ENCODE measurements around the gene WDR1.

The WDR1 gene

GRCh38 chr4:10084651-10085358 is 31.8 kb downstream of the WDR1 start:
- Histone ChIP-seq H3K36me3 (replicated peaks) (peaks cover 98% of the 10 kb centered on the region), H3K27ac (no peak overlapping the region), H3K4me3 (ENCODE audit: low read depth, low read length) (no peak overlapping the region), H3K27me3 (replicated peaks) (no peaks in the 10 kb centered on the region)
- in situ Hi-C loops (cut with HindIII; ENCODE audit: low pct_ligation_motif_present, low sequenced_read_pairs): no loop called here
- TF ChIP-seq, protein P1, sequence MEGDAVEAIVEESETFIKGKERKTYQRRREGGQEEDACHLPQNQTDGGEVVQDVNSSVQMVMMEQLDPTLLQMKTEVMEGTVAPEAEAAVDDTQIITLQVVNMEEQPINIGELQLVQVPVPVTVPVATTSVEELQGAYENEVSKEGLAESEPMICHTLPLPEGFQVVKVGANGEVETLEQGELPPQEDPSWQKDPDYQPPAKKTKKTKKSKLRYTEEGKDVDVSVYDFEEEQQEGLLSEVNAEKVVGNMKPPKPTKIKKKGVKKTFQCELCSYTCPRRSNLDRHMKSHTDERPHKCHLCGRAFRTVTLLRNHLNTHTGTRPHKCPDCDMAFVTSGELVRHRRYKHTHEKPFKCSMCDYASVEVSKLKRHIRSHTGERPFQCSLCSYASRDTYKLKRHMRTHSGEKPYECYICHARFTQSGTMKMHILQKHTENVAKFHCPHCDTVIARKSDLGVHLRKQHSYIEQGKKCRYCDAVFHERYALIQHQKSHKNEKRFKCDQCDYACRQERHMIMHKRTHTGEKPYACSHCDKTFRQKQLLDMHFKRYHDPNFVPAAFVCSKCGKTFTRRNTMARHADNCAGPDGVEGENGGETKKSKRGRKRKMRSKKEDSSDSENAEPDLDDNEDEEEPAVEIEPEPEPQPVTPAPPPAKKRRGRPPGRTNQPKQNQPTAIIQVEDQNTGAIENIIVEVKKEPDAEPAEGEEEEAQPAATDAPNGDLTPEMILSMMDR (IDR thresholded peaks at IDR 0.05; ENCODE audit: low read depth, low read length, missing control alignments): no peak
- DNase-seq: no peak

- no peak for DNase-seq
- Histone ChIP-seq H3K27ac (no peak overlapping the region), H3K27me3 (replicated peaks) (no peaks in the 10 kb centered on the region), H3K36me3 (replicated peaks) (peaks cover 98% of the 10 kb centered on the region), H3K4me3 (ENCODE audit: low read depth, low read length) (no peak overlapping the region)
- in situ Hi-C loops (cut with HindIII; ENCODE audit: low pct_ligation_motif_present, low sequenced_read_pairs): no loop called here
- TF ChIP-seq, protein P1 (IDR thresholded peaks at IDR 0.05; ENCODE audit: low read depth, low read length, missing control alignments): no peak
Observed at GRCh38 chr4:10083861-10084641, 32.5 kb downstream of the WDR1 start.

GRCh38 chr4:10083331-10083771 is 33.2 kb downstream of the WDR1 start:
- in situ Hi-C loops (cut with HindIII; ENCODE audit: low pct_ligation_motif_present, low sequenced_read_pairs): no loop called here
- peaks cover 98% of the 10 kb centered on the region for H3K36me3 ChIP-seq (replicated peaks)
- no peak overlapping the region for H3K4me3 ChIP-seq (ENCODE audit: low read depth, low read length)
- no peak overlapping the region for H3K27ac ChIP-seq
- DNase-seq: no peak
- H3K27me3 ChIP-seq (replicated peaks): no peaks in the 10 kb centered on the region
- TF ChIP-seq, protein P1 (IDR thresholded peaks at IDR 0.05; ENCODE audit: low read depth, low read length, missing control alignments): no peak

DNA sequence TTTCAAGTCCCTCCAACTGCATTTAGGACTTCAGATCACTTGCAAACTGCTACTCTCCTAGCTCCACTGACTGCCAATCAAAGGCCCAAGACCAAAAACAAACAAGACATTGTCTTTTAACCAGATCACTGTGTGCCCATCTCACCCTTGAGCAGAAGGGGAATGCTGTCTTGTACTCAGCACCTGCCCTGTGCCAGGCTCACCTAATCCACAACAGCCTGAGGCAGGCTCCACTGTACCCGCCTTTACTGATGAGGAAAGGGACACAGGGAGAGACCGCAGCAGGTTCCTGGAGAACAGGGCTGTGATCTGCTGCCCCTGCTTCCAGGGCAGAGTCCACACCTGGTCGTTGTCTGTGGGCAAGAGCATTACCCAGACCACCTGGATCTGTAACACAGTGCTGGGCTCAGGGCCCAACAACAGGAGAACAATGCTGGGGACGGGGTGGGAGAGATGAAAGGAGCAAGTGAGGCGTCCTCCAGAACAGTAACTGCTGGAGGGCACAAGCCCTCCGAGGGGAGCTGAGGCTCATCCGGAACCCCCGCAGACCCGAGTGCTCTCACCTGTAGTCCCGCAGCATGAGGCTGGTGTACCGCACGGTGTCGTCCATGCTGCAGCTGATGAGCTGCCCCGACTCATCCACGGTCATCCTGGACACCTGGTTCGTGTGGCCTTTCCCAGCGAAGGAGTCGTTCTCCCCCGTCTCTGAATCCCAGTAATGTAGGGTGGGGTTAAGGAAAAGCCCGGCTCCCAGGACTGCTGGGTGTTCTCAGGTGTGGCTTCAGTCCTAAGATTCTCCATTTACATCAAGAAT is 33.9 kb downstream of the WDR1 start:
- Histone ChIP-seq H3K36me3 (replicated peaks) (peaks cover 98% of the 10 kb centered on the region), H3K27ac (no peak overlapping the region), H3K27me3 (replicated peaks) (no peaks in the 10 kb centered on the region), H3K4me3 (ENCODE audit: low read depth, low read length) (no peak overlapping the region)
- TF ChIP-seq, protein P1 (IDR thresholded peaks at IDR 0.05; ENCODE audit: low read depth, low read length, missing control alignments): no peak
- in situ Hi-C loops (cut with HindIII; ENCODE audit: low pct_ligation_motif_present, low sequenced_read_pairs): no loop called here
- no peak for DNase-seq

DNA sequence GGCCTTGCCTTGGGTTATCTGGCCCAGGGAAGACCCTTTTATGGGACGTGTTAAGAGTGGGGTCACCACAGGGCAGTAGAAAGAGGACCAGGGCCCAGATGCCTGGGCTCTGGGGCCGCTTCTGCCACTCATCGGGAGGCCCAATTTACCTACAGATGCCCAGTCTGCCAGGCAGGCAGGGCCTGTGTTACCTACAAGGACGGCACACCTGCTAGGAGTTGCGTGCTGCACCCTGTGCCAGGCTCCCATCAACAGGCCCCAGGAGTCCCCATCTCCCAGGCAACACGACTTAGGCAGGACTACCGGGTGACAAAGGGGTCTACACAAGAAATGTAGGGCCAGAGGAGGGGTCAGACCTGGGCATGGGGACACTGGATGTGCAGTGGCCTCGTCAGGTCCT is 34.6 kb downstream of the WDR1 start:
- in situ Hi-C loops (cut with HindIII; ENCODE audit: low pct_ligation_motif_present, low sequenced_read_pairs): no loop called here
- peaks cover 98% of the 10 kb centered on the region for H3K36me3 ChIP-seq (replicated peaks)
- TF ChIP-seq, protein P1 (IDR thresholded peaks at IDR 0.05; ENCODE audit: low read depth, low read length, missing control alignments): no peak
- no peak overlapping the region for H3K27ac ChIP-seq
- H3K4me3 ChIP-seq (ENCODE audit: low read depth, low read length): no peak overlapping the region
- DNase-seq: no peak
- no peaks in the 10 kb centered on the region for H3K27me3 ChIP-seq (replicated peaks)
